GM12891 (cell line): Measurements from ENCODE around the gene SORCS2.

Experiments
- PAX5 ChIP-seq: IDR thresholded peaks from 2 replicates; pipeline ENCODE4 v1.6.1; 2011; ENCODE audit warnings: low read length, moderate library complexity, mild to moderate bottlenecking; ENCODE audit not compliant: insufficient read depth, severe bottlenecking
- POLR2A ChIP-seq: IDR thresholded peaks from 2 replicates; pipeline ENCODE4 v1.6.1; 2011; ENCODE audit warnings: low read depth, low read length, control low read depth
- POLR2AphosphoS5 ChIP-seq: IDR thresholded peaks from 2 replicates; pipeline ENCODE4 v1.6.1; 2011; ENCODE audit warnings: low read depth, low read length, control low read depth
- SPI1 ChIP-seq: IDR thresholded peaks from 2 replicates; pipeline ENCODE4 v1.6.1; 2011; ENCODE audit warnings: low read depth, low read length, control low read depth
- TAF1 ChIP-seq: IDR thresholded peaks from 2 replicates; pipeline ENCODE4 v1.6.1; 2011; ENCODE audit warnings: low read depth, low read length, control low read depth

DNA sequence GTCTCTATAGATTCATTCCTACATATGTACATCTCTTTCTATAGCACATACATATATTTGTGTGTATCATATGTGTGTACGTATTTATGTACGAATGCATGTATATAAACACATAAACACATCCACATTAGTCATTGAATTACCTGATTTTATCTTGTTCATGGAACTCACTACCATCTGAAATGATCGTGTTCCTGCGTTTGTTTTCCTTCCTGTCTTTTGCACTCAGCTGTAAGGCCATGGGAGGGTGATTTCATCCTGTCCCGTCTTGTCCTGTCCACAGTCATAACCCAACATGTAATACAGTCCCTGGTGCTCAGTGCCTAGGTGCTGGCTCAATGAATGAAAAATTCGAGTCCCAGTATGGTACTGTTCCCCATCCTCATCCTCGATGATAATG is 434.2 kb downstream of the SORCS2 start:
- TF ChIP-seq POLR2AphosphoS5, result no peak
- no peak for TF ChIP-seq TAF1
- no peak for TF ChIP-seq POLR2A
- no peak for TF ChIP-seq PAX5
- no peak for TF ChIP-seq SPI1
